ENCODE measurements around the gene VAV2.

The VAV2 gene

DNA sequence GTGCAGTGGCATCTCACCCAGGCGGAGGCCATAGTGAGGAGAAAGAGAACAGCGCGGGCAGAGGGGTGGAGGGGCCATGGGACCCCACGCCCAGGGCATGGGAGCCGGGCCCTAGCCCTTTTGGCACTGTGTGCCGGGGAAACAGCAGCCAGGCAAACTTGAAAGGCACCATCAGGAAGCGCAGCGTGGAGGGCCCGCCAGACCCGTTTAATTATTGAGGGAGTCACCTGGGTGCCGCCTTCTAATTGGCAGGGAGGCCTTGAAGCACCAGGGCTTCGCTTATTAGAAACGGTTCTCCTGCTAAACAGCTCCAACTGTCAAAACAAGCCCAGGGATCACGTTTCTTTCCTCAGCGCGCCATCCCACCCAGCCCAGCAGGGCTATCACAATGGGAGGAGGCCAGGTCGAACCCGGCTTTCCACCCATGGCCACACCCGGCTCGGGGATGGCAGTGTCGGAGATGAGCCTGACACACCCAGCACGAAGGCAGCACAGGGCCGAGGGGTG lies 149.3 kb downstream of the VAV2 start:
- in situ Hi-C loops (cut with HindIII; ENCODE audit: low sequenced_read_pairs), result loop anchor here (5.0 kb wide), 1 partner anchor 60 kb away; no protein-coding TSS in a partner anchor

GRCh38 chr9:133842174-133842573 lies 149.9 kb downstream of the VAV2 start:
- in situ Hi-C loops (cut with HindIII; ENCODE audit: low sequenced_read_pairs), result loop anchor here (5.0 kb wide), 1 partner anchor 60 kb away; no protein-coding TSS in a partner anchor

DNA sequence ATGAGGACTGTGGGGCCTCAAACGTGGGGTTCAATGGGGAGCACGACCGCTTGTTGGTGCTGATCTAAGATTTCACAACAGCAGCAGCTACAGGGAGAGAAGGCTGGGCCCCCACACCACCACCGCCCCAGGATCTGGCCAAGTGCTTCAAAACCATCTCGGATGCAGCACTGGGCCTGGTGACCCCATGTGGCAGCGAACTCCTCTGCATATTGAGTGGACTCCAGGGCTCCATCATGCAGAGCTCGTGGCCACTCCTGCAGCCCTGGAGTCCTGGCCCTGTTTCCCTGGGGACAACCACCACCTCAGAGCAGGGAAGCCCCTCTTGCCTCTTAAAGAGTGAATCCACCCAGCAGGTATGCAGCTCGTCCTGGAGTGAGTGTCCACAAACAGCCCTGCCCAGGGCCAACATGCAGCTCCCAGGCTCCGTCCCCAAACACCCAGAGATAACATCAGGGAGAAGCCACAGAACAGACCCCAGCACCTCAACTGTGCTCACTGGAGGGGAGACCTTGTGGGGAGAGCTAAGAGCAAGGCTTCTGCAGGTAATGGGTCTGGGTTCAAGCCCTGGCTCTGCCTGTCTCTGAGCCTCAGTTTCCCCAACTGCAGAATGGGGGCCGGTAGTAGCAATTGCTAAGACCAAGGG lies 150.8 kb downstream of the VAV2 start:
- in situ Hi-C loops (cut with HindIII; ENCODE audit: low sequenced_read_pairs), result loop anchor here (5.0 kb wide), 1 partner anchor 61 kb away; no protein-coding TSS in a partner anchor

DNA sequence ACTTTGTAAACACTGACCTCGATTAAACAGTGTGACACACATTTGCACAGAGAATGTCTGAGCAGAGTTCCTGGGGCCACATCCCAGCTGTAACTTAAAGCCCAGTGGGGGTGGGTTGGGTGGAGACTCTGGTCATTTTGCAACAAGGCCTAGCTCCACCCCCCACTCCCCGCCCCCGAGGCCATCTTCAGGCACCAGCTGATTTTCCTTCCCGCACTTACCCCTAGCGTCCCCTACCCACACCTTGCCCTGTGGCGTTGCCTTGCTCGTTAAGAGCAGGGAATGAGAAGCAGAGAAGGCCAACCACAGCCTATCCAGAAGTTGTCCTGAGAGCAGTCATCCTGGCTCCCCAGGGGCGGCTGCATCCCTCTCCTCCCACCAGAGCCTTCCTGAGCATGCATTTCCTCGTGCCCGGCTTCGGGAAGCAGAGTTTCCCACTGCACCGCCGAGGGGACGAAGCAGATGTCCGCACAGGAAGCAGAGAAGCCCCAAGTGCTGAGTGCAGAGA lies 152.2 kb downstream of the VAV2 start:
- in situ Hi-C loops (cut with HindIII; ENCODE audit: low sequenced_read_pairs), result loop anchor here (5.0 kb wide), 1 partner anchor 62 kb away; no protein-coding TSS in a partner anchor

DNA sequence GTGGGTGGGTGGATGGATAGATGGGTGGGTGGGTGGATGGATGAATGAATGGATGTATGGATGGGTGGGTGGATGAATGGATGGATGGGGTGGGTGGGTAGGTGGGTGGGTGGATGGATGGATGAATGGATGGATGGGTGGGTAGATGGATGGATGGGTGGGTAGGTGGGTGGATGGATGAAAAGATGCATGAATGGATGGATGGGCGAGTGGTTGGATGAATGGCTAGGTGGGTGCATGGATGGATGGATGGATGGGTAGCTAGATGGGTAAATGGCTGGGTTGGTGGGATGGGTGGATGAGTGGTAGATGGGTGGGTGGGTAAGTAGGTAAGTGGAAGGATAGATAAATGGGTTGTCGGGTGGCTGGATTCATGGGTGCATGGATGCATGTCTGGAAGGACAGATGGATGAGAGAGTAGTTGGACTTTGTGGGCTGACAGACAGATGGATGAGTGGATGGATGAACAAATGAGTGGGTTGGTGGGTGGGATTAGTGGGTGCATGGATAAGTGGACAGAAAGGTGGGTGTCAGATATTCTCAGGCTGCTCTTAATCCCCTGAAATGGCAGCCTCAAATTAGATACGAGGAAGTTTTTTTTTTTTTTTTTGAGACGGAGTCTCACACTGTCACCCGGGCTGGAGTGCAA lies 153.1 kb downstream of the VAV2 start:
- in situ Hi-C loops (cut with HindIII; ENCODE audit: low sequenced_read_pairs), result no loop called here

- in situ Hi-C loops (cut with HindIII; ENCODE audit: low sequenced_read_pairs), result no loop called here
Observed at GRCh38 chr9:133837627-133838597, 154.2 kb downstream of the VAV2 start.

- in situ Hi-C loops (cut with HindIII; ENCODE audit: low sequenced_read_pairs), result no loop called here
Observed at GRCh38 chr9:133836818-133837217, 155.3 kb downstream of the VAV2 start.

GRCh38 chr9:133836001-133836758 lies 155.9 kb downstream of the VAV2 start:
- in situ Hi-C loops (cut with HindIII; ENCODE audit: low sequenced_read_pairs), result no loop called here

DNA sequence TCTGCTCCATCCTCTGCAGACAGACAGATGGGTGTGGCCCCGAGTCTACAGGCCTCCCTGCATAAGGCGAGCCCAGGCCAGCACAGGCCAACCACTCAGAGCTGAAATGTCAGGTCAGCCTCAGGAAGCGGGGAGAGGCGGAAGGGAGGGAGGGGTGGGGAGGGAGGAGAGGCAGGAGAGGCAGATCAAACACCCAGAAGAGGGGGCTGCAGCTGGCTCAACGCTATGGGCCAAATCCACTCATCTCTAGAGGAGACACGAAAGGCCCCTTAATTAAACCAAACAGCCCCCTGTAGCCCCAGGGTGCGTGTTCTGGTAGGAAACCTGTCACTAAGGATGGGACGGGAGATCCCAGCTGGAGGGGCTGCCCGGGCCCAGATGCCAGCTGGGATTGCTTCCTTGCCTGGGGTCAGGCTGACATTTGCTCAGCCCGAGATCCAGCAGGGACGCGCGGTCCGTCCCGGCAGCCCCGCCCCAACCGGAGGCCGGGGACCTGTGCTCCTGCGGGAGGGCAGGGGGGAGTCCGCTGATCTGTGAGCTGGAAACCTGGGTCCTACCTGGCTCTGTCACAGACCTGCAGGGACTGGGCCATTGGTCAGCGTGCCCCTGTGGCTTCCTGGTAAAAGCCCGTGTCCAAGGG lies 156.7 kb downstream of the VAV2 start:
- in situ Hi-C loops (cut with HindIII; ENCODE audit: low sequenced_read_pairs), result no loop called here

DNA sequence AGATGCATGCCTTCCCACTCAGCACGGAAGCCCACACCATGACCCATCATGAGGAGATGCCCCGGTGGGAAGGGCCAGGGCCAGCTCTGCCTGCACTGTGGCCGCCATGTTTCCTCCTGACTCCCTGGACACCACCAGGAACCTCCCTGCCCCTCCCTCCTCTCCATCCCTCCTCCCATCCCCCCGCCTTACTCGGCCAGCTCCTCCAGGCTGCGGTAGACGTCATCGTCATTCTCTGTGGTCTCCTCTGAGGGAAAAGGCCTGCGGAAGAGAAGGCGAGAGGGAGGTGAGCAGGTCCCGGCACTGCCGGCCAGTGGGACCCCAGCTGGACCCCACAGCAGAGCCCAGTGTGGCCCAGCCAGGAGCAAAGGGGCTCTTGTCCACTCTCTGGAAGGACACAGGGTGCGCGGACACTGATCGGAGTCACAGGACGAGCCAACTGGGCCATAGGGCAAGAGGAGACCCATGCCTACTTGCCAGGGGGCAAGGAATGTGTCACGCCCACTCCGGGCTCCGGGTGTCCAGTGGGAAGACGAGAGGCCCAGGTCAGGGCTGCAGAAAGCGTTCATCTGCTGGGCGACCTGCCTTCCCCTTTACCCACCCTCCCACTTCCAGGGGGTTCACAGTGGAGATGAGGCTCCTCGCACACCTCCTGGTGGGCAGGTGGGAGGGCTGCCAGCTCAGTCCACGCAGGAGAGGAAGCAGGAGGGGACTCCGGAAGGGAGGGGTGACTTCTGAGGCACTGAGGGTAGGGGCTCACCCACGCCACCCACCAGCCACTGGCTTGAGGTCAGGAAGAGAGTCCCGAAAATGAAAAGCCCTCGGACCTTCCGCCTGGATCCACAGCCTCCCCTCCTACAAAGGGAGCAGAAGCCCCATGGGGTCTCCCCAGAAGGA lies 157.8 kb downstream of the VAV2 start:
- in situ Hi-C loops (cut with HindIII; ENCODE audit: low sequenced_read_pairs), result no loop called here

DNA sequence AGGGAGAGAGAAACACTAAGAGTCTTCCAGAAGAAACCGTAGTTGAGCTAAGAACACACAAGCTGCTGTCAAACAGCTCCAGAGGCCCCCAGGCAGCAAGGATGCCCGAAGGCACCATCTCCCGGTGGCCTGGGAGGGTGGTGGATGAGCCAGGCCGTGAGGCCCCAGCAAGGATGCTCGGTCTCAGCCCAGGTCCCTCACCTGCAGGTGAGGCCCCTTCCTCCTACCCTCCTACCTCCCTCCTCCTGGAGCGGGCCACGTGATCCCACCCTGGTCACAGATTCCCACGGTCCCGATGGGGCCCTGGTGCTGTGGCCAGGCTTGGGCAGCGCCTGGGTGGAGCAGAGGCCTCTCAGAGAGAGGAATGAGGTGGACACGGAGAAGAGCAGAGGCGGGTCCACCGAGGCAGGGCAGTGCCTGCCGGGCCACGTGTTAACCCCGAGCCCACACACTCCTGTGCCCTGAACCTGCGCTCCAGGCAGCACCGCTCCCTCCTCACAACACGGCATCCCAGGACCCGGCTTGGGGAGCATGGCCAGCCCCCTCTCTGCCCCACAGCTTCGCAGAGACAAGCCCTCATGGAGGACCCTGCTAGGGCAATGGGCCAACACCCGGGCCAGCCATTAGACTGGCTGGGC lies 158.6 kb downstream of the VAV2 start:
- in situ Hi-C loops (cut with HindIII; ENCODE audit: low sequenced_read_pairs), result no loop called here

DNA sequence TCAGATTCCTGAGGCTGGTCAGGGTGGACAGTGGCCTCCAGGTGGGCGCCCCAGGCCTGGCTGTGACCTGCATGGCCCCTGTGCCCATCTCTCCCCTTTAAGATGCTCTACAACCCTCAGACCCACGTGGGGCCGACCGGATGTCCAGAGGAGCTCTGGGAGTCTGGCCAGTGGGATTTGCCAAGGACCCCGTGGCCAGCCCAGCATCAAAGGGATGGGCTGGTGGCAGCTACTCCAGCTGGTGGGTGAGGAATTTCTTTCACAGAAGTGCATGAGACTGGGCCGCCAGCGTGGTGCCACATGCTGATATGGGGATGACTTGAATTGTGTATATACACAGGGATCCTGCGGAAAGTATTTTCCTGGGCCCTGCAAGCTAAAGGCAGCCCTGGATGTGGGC lies 159.2 kb downstream of the VAV2 start:
- in situ Hi-C loops (cut with HindIII; ENCODE audit: low sequenced_read_pairs), result no loop called here

GRCh38 chr9:133830711-133831110 lies 161.4 kb downstream of the VAV2 start:
- in situ Hi-C loops (cut with HindIII; ENCODE audit: low sequenced_read_pairs), result no loop called here

GRCh38 chr9:133830310-133830709 lies 161.8 kb downstream of the VAV2 start:
- in situ Hi-C loops (cut with HindIII; ENCODE audit: low sequenced_read_pairs), result no loop called here

- in situ Hi-C loops (cut with HindIII; ENCODE audit: low sequenced_read_pairs), result loop anchor here (5.0 to 10.0 kb wide), 2 partner anchors 56 to 104 kb away; no protein-coding TSS in a partner anchor
Observed at GRCh38 chr9:133828338-133828997, 163.7 kb downstream of the VAV2 start.

DNA sequence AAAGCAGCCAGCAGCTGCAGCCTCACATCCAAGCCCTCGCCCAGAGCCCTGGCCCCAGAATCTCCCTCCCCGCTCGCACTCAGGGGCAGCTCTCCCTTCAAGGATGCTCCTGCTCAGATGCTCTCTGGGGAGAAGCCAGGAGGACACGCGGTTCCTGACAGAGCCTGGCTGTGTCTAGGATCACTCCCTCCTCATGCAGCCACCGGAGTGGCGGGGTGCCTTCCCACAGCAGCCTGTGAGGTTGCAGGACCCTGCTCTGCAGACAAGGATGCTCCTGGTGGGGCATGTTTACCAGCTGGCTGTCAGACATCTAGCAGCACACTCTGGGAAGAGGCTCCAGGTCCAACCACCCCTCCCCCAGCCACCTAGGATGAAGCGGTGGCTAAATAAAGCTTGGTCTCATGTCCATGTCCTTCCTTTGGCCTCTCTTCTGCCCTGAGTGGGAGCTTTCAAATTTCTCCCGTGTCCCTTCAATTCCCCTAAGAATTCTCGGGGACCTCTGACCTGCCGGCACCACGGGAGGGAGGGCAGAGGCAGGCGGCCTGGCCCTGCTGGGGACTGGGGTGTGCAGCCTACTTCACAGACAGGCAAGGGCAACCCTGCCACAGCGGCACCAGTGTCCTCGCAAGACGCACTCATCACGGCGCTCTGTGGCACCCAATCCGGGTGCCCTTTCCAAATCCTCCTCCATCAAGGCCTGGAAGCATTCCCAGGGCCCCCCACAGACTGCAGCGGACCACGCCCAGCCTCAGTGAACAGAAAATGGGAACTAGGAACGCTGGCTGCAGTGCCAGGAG lies 165.6 kb downstream of the VAV2 start:
- in situ Hi-C loops (cut with HindIII; ENCODE audit: low sequenced_read_pairs), result loop anchor here (5.0 to 10.0 kb wide), 2 partner anchors 58 to 106 kb away; no protein-coding TSS in a partner anchor

Data from endothelial cell of hepatic sinusoid (primary cell).